ENCODE measurements around the gene CALCR. TPM values are rescaled to one million over a fixed set of nuclear protein-coding genes. Genes with fewer than 3 reads are reported as not detected.

The CALCR gene
- total and polyA plus RNA-seq, 8 donors, result 0.16 TPM; not detected in 7

DNA sequence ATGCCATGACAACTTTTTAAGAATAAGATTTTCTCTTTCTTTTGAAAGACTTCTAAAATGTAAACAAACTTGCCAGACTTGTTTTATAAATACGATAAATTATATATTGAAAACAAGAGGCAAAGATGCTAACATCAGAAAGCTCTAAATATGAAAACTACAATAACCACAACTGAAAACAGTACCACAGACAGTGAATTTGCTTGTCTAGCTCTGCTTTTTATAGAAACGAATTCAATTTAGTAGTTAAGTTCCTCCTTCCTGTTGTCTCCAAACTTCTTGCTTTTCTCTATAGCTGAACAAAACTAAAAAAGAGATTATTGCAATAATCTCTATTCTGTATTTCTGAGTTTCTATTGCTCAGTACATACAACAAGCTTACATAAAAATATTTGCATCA lies 147.4 kb downstream of the CALCR start:
- Histone ChIP-seq H3K4me1 (no peaks in the 10 kb centered on the region), H3K4me3 (no peak overlapping the region), H3K27ac (no peak overlapping the region), H3K36me3 (no peaks in the 10 kb centered on the region), H3K27me3 (no peaks in the 10 kb centered on the region), H3K9me3 (no peaks in the 10 kb centered on the region)
- intact Hi-C loops (cut with DNase I), result no loop called here
- ATAC-seq, result no peak
- no peak for DNase-seq
- TF ChIP-seq, protein P1, sequence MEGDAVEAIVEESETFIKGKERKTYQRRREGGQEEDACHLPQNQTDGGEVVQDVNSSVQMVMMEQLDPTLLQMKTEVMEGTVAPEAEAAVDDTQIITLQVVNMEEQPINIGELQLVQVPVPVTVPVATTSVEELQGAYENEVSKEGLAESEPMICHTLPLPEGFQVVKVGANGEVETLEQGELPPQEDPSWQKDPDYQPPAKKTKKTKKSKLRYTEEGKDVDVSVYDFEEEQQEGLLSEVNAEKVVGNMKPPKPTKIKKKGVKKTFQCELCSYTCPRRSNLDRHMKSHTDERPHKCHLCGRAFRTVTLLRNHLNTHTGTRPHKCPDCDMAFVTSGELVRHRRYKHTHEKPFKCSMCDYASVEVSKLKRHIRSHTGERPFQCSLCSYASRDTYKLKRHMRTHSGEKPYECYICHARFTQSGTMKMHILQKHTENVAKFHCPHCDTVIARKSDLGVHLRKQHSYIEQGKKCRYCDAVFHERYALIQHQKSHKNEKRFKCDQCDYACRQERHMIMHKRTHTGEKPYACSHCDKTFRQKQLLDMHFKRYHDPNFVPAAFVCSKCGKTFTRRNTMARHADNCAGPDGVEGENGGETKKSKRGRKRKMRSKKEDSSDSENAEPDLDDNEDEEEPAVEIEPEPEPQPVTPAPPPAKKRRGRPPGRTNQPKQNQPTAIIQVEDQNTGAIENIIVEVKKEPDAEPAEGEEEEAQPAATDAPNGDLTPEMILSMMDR (IDR thresholded peaks at IDR 0.05), result no peak

DNA sequence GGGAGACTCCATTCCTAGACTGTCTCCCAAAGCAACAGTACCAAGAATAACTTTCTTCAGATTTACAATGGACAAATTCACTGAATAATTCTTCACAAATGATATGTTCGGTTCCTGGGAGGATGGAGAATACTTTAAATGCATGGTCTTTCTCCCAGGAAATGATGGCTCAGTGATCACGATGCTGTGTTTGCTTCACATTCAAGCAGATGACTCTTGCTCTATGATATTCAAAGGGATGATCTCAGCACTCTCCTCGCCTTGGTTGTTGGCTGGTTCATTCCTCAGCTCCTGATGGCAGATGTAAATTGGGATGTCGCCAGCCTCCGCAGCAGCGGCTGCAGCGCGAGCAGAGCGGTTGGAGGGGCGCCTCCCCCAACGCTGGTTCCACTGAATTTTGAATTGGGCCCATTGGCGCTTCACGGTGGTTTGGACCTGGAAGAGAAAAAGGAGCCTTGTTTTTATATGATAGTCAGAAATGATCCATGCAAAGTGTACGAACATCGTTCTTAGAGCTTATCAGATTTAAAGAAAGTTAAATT lies 148.3 kb downstream of the CALCR start:
- TF ChIP-seq, protein P1 (IDR thresholded peaks at IDR 0.05), result no peak
- intact Hi-C loops (cut with DNase I), result no loop called here
- DNase-seq, result no peak

DNA sequence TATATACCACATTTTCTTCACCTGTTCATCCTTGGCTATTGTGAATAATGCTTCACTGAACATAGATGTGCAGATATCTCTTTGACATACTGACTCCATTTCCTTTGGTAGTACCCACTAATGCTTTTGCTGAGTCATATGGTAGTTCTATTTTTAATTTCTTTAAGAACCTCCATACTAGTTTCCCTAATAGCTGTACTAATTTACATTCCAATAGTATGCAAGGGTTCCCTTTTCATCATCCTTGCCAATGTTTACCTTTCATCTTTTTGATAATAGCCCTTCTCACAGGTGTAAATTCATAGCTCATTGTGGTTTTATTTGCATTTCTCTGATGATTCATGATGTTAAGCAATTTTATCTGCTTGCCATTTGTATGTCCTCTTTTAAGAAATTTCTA lies 159.9 kb downstream of the CALCR start:
- H3K36me3 ChIP-seq, result no peaks in the 10 kb centered on the region
- no peak for ATAC-seq
- H3K27ac ChIP-seq, result no peak overlapping the region
- no peak for DNase-seq
- no peak overlapping the region for H3K4me3 ChIP-seq
- no peaks in the 10 kb centered on the region for H3K9me3 ChIP-seq
- no peaks in the 10 kb centered on the region for H3K27me3 ChIP-seq
- H3K4me1 ChIP-seq, result no peaks in the 10 kb centered on the region
- intact Hi-C loops (cut with DNase I), result no loop called here
- TF ChIP-seq, protein P1 (IDR thresholded peaks at IDR 0.05), result no peak

More for the DNA sequence above, 148.3 kb downstream of the CALCR start:
- Histone ChIP-seq H3K27me3 (no peaks in the 10 kb centered on the region), H3K4me1 (no peaks in the 10 kb centered on the region), H3K27ac (no peak overlapping the region), H3K4me3 (no peak overlapping the region), H3K36me3 (no peaks in the 10 kb centered on the region), H3K9me3 (no peaks in the 10 kb centered on the region)
- no peak for ATAC-seq

DNA sequence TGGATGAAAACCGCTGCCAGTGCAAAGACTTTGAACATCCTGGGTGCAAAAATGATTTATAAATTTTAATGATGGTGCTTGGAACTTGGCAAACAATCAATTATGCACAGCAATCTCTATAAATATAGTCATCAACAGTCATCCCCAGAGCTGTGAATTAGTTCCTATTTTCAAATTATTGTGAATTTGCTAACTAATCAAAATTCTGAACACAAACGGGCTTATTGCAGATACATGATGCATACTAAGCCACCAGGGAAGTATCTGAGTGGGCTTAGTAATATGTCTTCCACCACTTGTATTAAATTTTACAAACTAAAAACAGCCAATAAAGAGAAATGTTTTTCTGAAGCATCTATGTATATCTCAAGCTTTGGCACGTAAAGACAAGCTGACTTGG lies 165.2 kb downstream of the CALCR start:
- intact Hi-C loops (cut with DNase I), result no loop called here
- TF ChIP-seq, protein P1 (IDR thresholded peaks at IDR 0.05), result no peak
- DNase-seq, result no peak

DNA sequence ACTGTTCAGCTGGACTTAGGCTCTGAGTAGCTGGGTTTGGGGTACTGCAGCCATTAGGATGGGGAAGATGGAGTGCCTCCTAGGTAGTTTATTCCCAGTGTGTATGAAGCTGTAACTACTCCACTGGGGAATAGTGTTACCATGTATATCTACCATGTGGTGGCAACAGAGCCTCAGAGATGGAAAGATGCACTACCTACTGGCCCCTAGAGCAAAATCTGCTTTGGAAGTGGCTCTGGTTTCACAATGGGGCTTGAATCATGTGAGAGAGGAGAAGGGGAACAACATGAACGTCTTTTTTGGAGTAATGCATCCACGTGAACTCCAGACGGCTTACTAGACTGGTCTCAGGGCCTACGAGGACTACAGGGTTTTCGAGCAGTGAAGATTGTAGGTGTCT lies 167.3 kb downstream of the CALCR start:
- Histone ChIP-seq H3K9me3 (peaks cover 0 to 25% of the 10 kb centered on the region in 2 donors), H3K27me3 (no peaks in the 10 kb centered on the region), H3K4me3 (no peak overlapping the region), H3K36me3 (no peaks in the 10 kb centered on the region), H3K27ac (no peak overlapping the region), H3K4me1 (no peaks in the 10 kb centered on the region)
- DNase-seq (no peak), ATAC-seq (no peak)
- TF ChIP-seq, protein P1 (IDR thresholded peaks at IDR 0.05), result no peak
- intact Hi-C loops (cut with DNase I), result no loop called here

More for the DNA sequence above, 165.2 kb downstream of the CALCR start:
- Histone ChIP-seq H3K4me3 (no peak overlapping the region), H3K27ac (no peak overlapping the region), H3K9me3 (peaks cover 0 to 25% of the 10 kb centered on the region in 2 donors), H3K27me3 (no peaks in the 10 kb centered on the region), H3K4me1 (no peaks in the 10 kb centered on the region), H3K36me3 (no peaks in the 10 kb centered on the region)
- ATAC-seq, result no peak
